ENCODE measurements around the gene ZCWPW1.

ZCWPW1 gene

DNA sequence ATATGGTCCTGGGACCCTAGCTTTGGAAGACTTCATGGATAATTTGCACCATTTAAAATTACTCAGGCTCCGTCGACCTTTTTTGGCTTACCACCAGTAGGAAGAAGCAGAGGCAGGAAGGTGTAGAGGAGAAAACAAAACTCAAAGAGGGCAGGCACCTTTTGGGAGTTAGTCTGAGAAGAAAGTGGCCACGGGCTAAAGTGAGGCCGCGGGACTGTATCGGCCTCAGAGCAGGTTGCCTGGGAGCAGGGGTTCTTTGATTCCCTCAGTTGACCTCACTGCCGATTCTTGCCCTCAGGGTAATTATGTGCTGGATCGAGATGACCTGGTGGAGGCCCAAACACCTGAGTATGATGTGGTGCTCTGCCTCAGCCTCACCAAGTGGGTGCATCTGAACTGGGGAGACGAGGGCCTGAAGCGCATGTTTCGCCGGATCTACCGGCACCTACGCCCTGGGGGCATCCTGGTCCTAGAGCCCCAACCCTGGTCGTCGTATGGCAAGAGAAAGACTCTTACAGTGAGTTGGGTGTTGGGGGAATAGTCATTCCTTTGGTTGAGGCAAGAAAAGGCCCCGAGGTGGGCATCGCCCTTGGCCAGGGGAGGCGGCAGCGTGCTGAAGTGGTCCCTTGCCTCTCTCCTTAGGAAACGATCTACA is 4.2 kb upstream of the ZCWPW1 start:
- Mint-ChIP-seq H3K9me3 (peaks cover 4% of the 10 kb centered on the region), H3K27me3 (ENCODE audit: low read depth) (peaks cover 14% of the 10 kb centered on the region), H3K4me3 (peak overlapping the region; percentile 94), H3K27ac (peak overlapping the region; percentile 65), H3K4me1 (ENCODE audit: low read depth) (peaks cover 42% of the 10 kb centered on the region), H3K36me3 (ENCODE audit: low read depth) (peaks cover 50% of the 10 kb centered on the region)
- DNase-seq (ENCODE audit: low spot score), result no peak

DNA sequence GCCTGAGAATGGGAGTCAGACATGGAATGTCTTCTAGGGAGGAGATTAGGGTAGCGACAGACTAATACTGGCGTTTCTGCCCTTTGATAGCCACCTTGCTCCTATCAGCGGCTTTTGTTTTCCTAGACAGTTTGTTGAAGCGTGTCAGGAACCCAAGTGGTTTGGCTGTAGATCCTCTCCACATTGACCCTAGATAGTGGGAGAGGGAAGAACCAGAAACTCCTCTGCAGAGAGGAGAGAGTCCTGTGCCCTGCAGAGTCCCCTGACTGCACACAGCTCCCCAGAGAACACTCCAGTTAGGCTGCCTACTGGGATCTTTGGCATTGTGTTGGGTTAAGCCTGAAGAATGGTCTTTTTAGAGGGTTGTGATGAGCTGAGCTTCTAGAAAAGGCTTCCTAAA is 3.5 kb upstream of the ZCWPW1 start:
- peak overlapping the region; percentile 69 for H3K27ac Mint-ChIP-seq
- peaks cover 15% of the 10 kb centered on the region for H3K27me3 Mint-ChIP-seq (ENCODE audit: low read depth)
- peaks cover 4% of the 10 kb centered on the region for H3K9me3 Mint-ChIP-seq
- H3K36me3 Mint-ChIP-seq (ENCODE audit: low read depth), result peaks cover 50% of the 10 kb centered on the region
- DNase-seq (ENCODE audit: low spot score), result no peak
- peaks cover 42% of the 10 kb centered on the region for H3K4me1 Mint-ChIP-seq (ENCODE audit: low read depth)
- peak overlapping the region; percentile 94 for H3K4me3 Mint-ChIP-seq

DNA sequence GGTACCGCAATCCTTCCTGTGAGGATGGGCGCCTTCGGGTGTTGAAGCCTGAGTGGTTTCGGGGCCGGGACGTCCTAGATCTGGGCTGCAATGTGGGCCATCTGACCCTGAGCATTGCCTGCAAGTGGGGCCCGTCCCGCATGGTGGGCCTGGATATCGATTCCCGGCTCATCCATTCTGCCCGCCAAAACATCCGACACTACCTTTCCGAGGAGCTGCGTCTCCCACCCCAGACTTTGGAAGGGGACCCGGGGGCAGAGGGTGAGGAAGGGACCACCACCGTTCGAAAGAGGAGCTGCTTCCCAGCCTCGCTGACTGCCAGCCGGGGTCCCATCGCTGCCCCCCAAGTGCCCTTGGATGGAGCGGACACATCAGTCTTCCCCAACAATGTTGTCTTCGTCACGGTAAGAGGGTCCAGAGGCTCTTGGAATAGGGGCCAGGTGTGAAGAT is 2.8 kb upstream of the ZCWPW1 start:
- peak overlapping the region; percentile 69 for H3K27ac Mint-ChIP-seq
- peaks cover 17% of the 10 kb centered on the region for H3K27me3 Mint-ChIP-seq (ENCODE audit: low read depth)
- peaks cover 42% of the 10 kb centered on the region for H3K4me1 Mint-ChIP-seq (ENCODE audit: low read depth)
- H3K36me3 Mint-ChIP-seq (ENCODE audit: low read depth), result peaks cover 48% of the 10 kb centered on the region
- peaks cover 4% of the 10 kb centered on the region for H3K9me3 Mint-ChIP-seq
- no peak for DNase-seq (ENCODE audit: low spot score)
- H3K4me3 Mint-ChIP-seq, result peak overlapping the region; percentile 94

DNA sequence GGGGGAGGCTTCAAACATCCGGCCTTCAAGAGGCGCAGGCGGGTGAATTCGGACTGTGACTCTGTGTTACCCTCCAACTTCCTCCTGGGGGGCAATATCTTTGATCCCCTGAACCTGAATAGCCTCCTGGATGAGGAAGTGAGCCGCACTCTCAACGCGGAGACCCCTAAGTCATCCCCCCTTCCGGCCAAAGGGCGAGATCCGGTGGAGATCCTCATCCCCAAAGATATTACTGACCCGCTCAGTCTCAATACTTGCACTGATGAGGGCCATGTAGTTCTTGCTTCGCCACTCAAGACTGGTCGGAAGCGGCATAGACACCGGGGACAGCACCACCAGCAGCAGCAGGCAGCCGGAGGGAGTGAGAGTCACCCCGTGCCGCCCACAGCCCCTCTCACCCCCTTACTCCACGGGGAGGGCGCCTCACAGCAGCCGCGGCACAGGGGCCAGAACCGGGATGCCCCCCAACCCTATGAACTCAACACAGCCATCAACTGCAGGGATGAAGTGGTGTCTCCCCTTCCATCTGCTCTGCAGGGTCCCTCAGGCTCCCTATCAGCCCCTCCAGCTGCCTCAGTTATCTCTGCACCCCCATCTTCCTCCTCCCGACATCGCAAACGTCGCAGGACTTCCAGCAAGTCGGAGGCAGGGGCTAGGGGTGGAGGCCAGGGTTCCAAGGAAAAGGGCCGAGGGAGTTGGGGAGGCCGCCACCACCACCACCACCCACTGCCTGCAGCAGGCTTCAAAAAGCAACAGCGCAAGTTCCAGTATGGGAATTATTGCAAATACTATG is 2.2 kb upstream of the ZCWPW1 start:
- no peak for DNase-seq (ENCODE audit: low spot score)
- Mint-ChIP-seq H3K9me3 (peaks cover 4% of the 10 kb centered on the region), H3K4me1 (ENCODE audit: low read depth) (peaks cover 42% of the 10 kb centered on the region), H3K4me3 (peak overlapping the region; percentile 94), H3K27ac (peak overlapping the region; percentile 95), H3K36me3 (ENCODE audit: low read depth) (peaks cover 47% of the 10 kb centered on the region), H3K27me3 (ENCODE audit: low read depth) (peaks cover 20% of the 10 kb centered on the region)

DNA sequence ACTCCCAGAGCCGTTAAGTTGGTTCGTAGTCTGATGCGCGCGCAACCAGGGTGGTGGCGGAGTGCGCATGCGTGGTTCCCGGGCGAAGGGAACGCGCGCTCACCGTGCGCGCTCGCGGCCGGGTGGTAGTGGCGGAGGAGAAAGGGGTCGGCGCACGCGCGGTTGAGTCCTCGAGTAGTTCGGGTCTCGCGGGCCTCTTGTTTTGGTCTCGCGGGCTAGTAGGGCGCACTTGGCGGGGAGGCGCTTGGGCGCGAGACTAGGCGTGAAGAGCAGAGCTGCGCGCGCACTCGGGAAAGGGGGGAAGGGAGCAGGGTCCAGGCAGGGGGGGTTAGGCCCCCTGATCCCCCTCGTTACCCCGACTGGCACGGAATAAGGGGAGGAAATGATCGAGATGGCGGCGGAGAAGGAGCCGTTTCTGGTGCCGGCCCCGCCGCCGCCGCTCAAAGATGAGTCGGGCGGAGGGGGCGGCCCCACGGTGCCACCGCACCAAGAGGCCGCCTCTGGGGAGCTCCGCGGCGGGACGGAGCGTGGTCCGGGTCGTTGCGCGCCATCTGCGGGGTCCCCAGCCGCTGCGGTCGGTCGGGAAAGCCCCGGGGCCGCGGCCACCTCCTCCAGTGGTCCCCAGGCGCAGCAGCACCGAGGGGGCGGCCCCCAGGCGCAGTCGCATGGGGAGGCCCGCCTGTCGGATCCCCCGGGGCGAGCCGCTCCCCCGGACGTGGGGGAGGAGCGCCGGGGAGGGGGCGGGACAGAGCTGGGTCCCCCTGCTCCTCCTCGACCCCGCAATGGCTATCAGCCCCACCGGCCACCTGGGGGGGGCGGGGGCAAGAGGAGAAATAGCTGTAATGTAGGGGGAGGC is 1.4 kb upstream of the ZCWPW1 start, which contains the start of gene MEPCE:
Gene MEPCE (plus strand): TSS at position 195 of the 856 bp plus-strand sequence. CDS start 188 bp downstream, at position 383.
- Mint-ChIP-seq H3K4me3 (peak within 1 kb of the TSS; percentile 96), H3K27ac (peak within 1 kb of the TSS; percentile 100), H3K4me1 (ENCODE audit: low read depth) (peaks cover 37% of the 10 kb centered on the region), H3K9me3 (peaks cover 4% of the 10 kb centered on the region), H3K36me3 (ENCODE audit: low read depth) (peaks cover 40% of the 10 kb centered on the region), H3K27me3 (ENCODE audit: low read depth) (peaks cover 24% of the 10 kb centered on the region)
- peak; percentile 93 for DNase-seq (ENCODE audit: low spot score)

DNA sequence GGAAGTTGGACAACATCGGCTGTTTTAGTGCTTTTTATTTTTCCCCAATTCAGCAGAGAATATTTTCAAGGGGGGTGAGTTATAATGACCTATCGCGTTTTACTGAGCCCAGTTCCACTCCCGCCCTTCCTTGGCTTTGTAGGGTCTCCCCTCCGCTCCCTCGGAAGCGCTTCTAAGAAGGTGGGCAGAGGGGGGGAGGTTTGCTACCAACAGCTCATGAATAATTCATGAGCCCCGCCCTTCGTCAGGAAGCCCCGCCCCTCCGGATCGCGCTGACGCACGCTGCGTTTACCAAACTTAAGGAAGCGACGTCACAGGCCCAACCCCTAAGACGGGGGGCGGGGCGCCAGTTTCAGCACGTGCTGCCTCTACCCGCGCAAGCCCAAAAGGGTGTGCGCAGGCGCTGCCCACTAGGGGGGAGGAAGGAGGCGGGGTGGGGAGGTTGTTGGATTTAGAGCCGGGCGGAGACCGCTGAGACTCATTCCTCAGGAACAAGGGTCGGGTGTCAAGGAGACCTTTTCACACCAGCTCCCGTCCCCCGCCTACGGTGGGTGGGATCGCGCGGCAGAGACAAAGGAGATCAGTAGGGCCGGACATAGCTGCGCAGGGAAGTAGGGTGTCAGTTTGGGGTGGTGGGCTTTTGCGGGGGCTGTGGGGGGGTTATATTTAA is 599 bp upstream of the ZCWPW1 start:
- Mint-ChIP-seq H3K4me3 (peak overlapping the region; percentile 96), H3K27me3 (ENCODE audit: low read depth) (peaks cover 25% of the 10 kb centered on the region), H3K9me3 (peaks cover 4% of the 10 kb centered on the region), H3K27ac (peak overlapping the region; percentile 100), H3K36me3 (ENCODE audit: low read depth) (peaks cover 32% of the 10 kb centered on the region), H3K4me1 (ENCODE audit: low read depth) (peaks cover 30% of the 10 kb centered on the region)
- DNase-seq (ENCODE audit: low spot score), result peak; percentile 100

DNA sequence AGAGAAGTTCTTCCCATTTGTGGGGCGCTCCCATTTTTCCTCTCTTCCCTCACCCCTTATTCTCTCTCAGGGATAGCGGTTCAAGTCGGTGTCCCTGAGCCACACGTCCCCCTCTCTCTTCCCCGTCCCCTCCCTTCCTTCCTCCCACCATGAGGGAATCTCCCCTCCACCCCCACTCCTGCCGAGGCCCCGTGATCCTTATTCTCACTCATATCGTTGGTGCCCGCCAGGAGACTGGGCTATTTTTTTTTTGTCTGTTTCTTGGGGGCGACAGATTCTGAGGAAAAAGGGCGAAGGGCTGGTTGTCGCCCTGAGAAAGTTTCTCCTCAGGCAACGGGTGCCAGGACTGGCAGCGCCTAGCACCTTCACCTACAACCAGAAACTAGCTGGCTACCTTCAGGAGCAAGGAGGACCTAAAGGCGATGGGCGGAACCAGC is 723 bp downstream of the ZCWPW1 start:
- Mint-ChIP-seq H3K36me3 (ENCODE audit: low read depth) (peaks cover 19% of the 10 kb centered on the region), H3K27me3 (ENCODE audit: low read depth) (peaks cover 26% of the 10 kb centered on the region), H3K4me1 (ENCODE audit: low read depth) (peaks cover 18% of the 10 kb centered on the region), H3K4me3 (peak overlapping the region; percentile 96), H3K27ac (peak overlapping the region; percentile 100), H3K9me3 (peaks cover 4% of the 10 kb centered on the region)
- no peak for DNase-seq (ENCODE audit: low spot score)

DNA sequence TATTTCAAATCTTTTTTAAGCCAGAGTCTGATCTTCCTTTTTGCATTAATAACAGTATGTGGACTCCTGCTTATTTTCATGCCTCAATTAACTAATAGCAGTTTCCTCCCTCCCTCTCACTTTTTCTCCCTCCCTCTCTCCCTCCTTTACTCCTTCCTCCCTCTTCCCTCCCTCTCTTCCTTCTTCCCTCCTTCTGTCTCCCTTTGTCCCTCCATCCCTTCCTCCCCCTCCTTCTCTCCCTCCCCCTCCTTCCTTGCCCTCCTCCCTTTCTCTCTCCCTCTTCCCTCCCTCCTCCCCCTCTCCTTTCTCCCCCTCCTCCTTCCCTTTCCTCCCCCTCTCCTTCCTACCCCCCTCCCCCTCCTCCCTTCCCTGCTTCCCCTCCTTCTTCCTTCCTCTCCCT is 2.0 kb downstream of the ZCWPW1 start:
- H3K27ac Mint-ChIP-seq, result no peak overlapping the region
- peaks cover 26% of the 10 kb centered on the region for H3K27me3 Mint-ChIP-seq (ENCODE audit: low read depth)
- H3K4me1 Mint-ChIP-seq (ENCODE audit: low read depth), result peaks cover 7% of the 10 kb centered on the region
- H3K36me3 Mint-ChIP-seq (ENCODE audit: low read depth), result peaks cover 8% of the 10 kb centered on the region
- DNase-seq (ENCODE audit: low spot score), result no peak
- H3K4me3 Mint-ChIP-seq, result no peak overlapping the region
- peaks cover 4% of the 10 kb centered on the region for H3K9me3 Mint-ChIP-seq

DNA sequence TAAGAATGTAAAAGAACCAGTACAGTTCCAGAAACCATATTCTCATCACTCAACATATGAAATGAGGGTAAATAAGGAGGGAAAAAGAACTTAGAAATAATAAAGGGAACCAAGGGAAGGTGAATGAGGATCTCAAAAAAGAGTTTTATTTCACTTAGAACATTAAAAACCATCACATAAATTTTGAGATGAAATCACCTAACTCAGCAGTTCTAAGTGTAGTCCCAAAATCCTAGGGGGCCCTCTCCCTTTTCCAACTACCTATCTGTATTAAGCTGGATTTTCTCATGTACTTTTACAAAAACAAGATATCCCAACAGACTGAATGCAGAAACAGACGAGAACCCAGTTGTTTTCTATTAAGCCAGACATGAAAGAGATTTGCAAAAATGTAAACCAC is 3.2 kb downstream of the ZCWPW1 start:
- Mint-ChIP-seq H3K27ac (no peak overlapping the region), H3K9me3 (peaks cover 4% of the 10 kb centered on the region), H3K36me3 (ENCODE audit: low read depth) (peaks cover 5% of the 10 kb centered on the region), H3K4me3 (no peak overlapping the region), H3K4me1 (ENCODE audit: low read depth) (peaks cover 5% of the 10 kb centered on the region), H3K27me3 (ENCODE audit: low read depth) (peaks cover 26% of the 10 kb centered on the region)
- DNase-seq (ENCODE audit: low spot score), result no peak

DNA sequence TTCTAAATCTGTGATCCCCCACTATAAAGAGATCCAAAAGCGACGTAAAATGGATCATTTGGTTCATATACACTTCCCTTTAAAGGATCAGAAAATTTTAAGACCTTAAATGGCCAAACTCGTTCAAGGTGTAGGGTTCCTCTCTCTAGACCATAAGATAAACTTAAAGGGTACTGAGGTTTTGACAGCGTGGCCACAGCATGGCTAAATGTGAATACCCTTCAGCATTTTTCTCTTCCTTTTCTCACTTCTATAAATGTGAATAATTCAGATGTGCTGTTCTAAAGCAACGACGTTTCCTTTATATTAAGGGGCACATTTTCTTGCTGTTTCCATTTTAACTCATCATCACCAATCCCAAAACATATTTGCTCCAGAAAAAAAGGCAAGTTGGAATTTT is 5.2 kb downstream of the ZCWPW1 start:
- Mint-ChIP-seq H3K4me1 (ENCODE audit: low read depth) (peaks cover under 1% of the 10 kb centered on the region), H3K36me3 (ENCODE audit: low read depth) (no peaks in the 10 kb centered on the region), H3K9me3 (peaks cover 4% of the 10 kb centered on the region), H3K27ac (no peak overlapping the region), H3K27me3 (ENCODE audit: low read depth) (peaks cover 17% of the 10 kb centered on the region), H3K4me3 (no peak overlapping the region)
- no peak for DNase-seq (ENCODE audit: low spot score)

DNA sequence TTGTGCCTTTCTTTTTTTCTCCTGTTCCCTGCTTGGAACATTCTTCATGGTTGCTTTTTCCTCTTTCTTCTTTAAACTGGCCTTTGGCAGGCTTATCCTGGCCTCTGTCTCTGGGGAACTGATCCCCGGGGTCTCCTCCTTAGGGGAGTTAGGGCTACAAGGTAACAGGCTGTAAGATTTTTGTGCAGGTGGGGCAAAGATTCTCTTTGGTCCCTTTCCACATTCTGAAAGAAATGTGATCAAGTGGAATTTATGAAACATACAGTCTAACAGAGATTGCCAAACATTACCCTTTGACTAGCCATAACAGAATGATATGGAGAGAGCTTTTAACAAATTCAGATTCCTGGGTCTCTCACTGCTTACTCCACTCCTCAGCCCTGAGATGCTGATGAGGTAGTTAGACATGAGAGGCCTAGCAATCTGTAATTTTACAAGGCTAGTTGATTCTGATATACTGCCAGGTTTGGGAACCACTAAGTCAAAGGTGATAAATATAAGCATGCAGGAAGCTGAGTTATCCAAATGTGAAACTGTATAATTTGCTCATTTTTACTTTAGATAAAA is 8.8 kb downstream of the ZCWPW1 start:
- Mint-ChIP-seq H3K27me3 (ENCODE audit: low read depth) (peaks cover 2% of the 10 kb centered on the region), H3K36me3 (ENCODE audit: low read depth) (no peaks in the 10 kb centered on the region), H3K4me1 (ENCODE audit: low read depth) (no peaks in the 10 kb centered on the region), H3K4me3 (no peak overlapping the region), H3K9me3 (no peaks in the 10 kb centered on the region), H3K27ac (no peak overlapping the region)
- DNase-seq (ENCODE audit: low spot score), result no peak

DNA sequence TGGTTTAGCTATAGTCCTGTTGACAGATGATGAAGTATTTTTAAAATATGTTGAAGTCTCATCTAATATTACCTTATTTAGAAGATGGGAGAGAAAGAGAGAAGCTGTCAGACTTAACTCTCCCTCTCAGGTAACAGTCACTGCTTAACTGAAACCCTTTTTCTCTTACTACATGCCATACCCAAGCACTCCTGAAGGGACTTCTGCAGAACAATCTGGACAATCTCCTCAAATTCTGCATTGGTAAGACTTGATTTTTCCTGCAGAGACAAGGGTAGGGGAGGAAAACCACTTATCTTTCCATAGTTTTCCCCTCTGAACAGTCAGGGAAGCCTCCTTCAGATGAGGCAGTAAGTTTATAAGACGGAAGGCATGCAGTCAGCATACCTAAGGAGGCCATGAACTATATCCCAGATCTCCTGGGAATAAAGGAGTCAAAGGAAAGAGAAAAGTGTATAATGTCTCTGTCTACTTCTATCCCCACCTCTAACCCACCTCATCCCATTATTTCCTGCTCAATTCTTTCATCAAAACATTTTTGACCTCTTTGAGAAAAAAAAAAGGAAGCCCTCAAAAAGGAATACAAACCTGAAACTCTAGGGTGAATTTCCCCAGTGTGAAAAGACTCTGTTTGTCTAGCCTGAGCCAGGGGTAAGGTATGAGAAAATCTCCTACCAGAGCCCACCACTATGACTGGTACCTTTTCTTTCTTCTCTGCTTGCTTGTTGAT is 9.4 kb downstream of the ZCWPW1 start:
- DNase-seq (ENCODE audit: low spot score), result no peak
- H3K27ac Mint-ChIP-seq, result no peak overlapping the region
- H3K27me3 Mint-ChIP-seq (ENCODE audit: low read depth), result peaks cover under 1% of the 10 kb centered on the region
- H3K4me3 Mint-ChIP-seq, result no peak overlapping the region
- H3K4me1 Mint-ChIP-seq (ENCODE audit: low read depth), result peaks cover under 1% of the 10 kb centered on the region
- no peaks in the 10 kb centered on the region for H3K9me3 Mint-ChIP-seq
- H3K36me3 Mint-ChIP-seq (ENCODE audit: low read depth), result no peaks in the 10 kb centered on the region

All from T-helper 2 cell treated with Interferon-gamma antibody and Interleukin-4, amounts not matched to agents 5 μg/mL and 100 μg/mL, for 36 hours (primary cell).